Mammary epithelial cell (primary cell): Measurements from ENCODE around the gene SNAP91.

Experiments
- CTCF ChIP-seq, 2 donors: IDR thresholded peaks in 1 of 2; conservative IDR thresholded peaks in 1 of 2; 2 replicates each; pipeline ENCODE4 v1.5.1; 2011 to 2012; ENCODE audit warnings: inconsistent platforms in 2 of 2, low read length in 2 of 2, mild to moderate bottlenecking in 2 of 2, control low read depth in 1 of 2, low read depth in 1 of 2; ENCODE audit not compliant: insufficient read depth in 1 of 2; ENCODE audit errors: extremely low read depth in 1 of 2
- EZH2 ChIP-seq: IDR thresholded peaks from 2 replicates; pipeline ENCODE4 v1.6.1; 2012; ENCODE audit warnings: low read length, inconsistent platforms, borderline replicate concordance

GRCh38 chr6:83633609-83634008 is 75.3 kb downstream of the SNAP91 start:
- TF ChIP-seq CTCF (conservative IDR thresholded peaks at IDR 0.05 in 1 of 2, IDR thresholded peaks at IDR 0.05 in 1 of 2; ENCODE audit: extremely low read depth in 1 of 2, insufficient read depth in 1 of 2, low read depth in 1 of 2, low read length in 2 of 2) (no peak), EZH2 (no peak)
